Keratinocyte (primary cell): ENCODE measurements around the gene RAD9A.

Experiments
- CTCF ChIP-seq, 3 experiments: IDR thresholded peaks in 1 of 3; conservative IDR thresholded peaks in 1 of 3; optimal IDR thresholded peaks in 1 of 3; 2 replicates in 2 of 3; 3 replicates in 1 of 3; pipeline versions ENCODE3 to v1.5.1; 2011; ENCODE audit warnings: low read length in 3 of 3, mild to moderate bottlenecking in 3 of 3, moderate library complexity in 2 of 3, control low read depth in 1 of 3, inconsistent platforms in 1 of 3; ENCODE audit not compliant: insufficient read depth in 2 of 3; ENCODE audit errors: extremely low read depth in 1 of 3
- EZH2 ChIP-seq: IDR thresholded peaks from one replicate; pipeline ENCODE4 v1.6.1; 2012; ENCODE audit warnings: inconsistent platforms, mild to moderate bottlenecking, low read length, moderate library complexity

GRCh38 chr11:67431346-67432249, 39.8 kb downstream of the RAD9A start:
- TF ChIP-seq CTCF (optimal IDR thresholded peaks at IDR 0.05 in 1 of 3, IDR thresholded peaks at IDR 0.05 in 1 of 3, conservative IDR thresholded peaks at IDR 0.05 in 1 of 3; ENCODE audit: extremely low read depth in 1 of 3, insufficient read depth in 2 of 3, low read length in 3 of 3) (no peak), EZH2 (no peak)
